Lung (tissue), 12 donors: ENCODE measurements around the gene LDLRAD4. TPM values are rescaled to one million over a fixed set of nuclear protein-coding genes. Genes with fewer than 3 reads are reported as not detected.

Experiments used
- ATAC-seq: fragments of 200-7000 bp; cut with Tn5 transposase; one replicate; pipeline ENCODE4 v1.9.1; 2020; ENCODE audit warnings: moderate number of reproducible peaks; ENCODE audit not compliant: insufficient read depth, low FRiP score
- DNase-seq, 3 donors: peaks; one replicate each; pipeline ENCODE4 v3.0.0-alpha.2; 2013 to 2017
- H3K27ac ChIP-seq, 2 donors: one replicate each; pipeline ENCODE4 v1.5.1; 2013; ENCODE audit warnings: mild to moderate bottlenecking in 2 of 2, moderate library complexity in 2 of 2, control low read depth in 1 of 2, inconsistent platforms in 1 of 2, low read depth in 1 of 2, low read length in 1 of 2
- H3K27me3 ChIP-seq, 3 donors: one replicate each; pipeline ENCODE4 v1.5.1; 2013; ENCODE audit warnings: low read length in 2 of 3; ENCODE audit not compliant: control insufficient read depth in 3 of 3, insufficient read depth in 3 of 3
- H3K36me3 ChIP-seq, 4 donors: one replicate each; pipeline ENCODE4 v1.5.1; 2013; ENCODE audit warnings: low read length in 4 of 4, mild to moderate bottlenecking in 1 of 4, moderate library complexity in 1 of 4; ENCODE audit not compliant: control insufficient read depth in 4 of 4, insufficient read depth in 4 of 4
- H3K4me1 ChIP-seq, 5 donors: one replicate each; pipeline ENCODE4 v1.5.1; 2013; ENCODE audit warnings: low read length in 5 of 5, mild to moderate bottlenecking in 2 of 5, moderate library complexity in 1 of 5; ENCODE audit not compliant: control insufficient read depth in 5 of 5, insufficient read depth in 5 of 5
- H3K4me3 ChIP-seq: one replicate; pipeline ENCODE4 v1.5.1; 2013; ENCODE audit warnings: mild to moderate bottlenecking, control low read depth, moderate library complexity
- H3K9ac ChIP-seq, 2 donors: one replicate each; pipeline ENCODE4 v1.5.1; 2013; ENCODE audit warnings: low read length in 2 of 2, control low read depth in 1 of 2; ENCODE audit not compliant: insufficient read depth in 1 of 2
- H3K9me3 ChIP-seq, 4 donors: one replicate each; pipeline ENCODE4 v1.5.1; 2013; ENCODE audit warnings: low read length in 3 of 4, mild to moderate bottlenecking in 1 of 4, moderate library complexity in 1 of 4; ENCODE audit not compliant: control insufficient read depth in 4 of 4, insufficient read depth in 3 of 4
- CTCF ChIP-seq: IDR thresholded peaks from 2 replicates; pipeline ENCODE4 v1.5.1; 2012; ENCODE audit warnings: mild to moderate bottlenecking; ENCODE audit errors: control extremely low read depth, extremely low read depth
- WGBS, 2 donors: extraction: QIAGEN DNeasy Blood & Tissue Kit; methylation state at CpG; one replicate each; pipeline ENCODE4 v1.1.7; 2013; 5-methylcytosine and 5-hydroxymethylcytosine counted together
- polyA plus RNA-seq, 2 donors: library from polyadenylated mRNA; stranded (reverse); fragments of 200-250 nt; gene quantifications; one replicate each; pipeline ENCODE4 v1.2.1, GENCODE V29; 2013
- total RNA-seq, 2 donors: library from RNA; depleted of rRNA in 1 of 2; stranded (reverse); fragments of >200 nt in 1 of 2; gene quantifications; one replicate each; pipeline ENCODE4 v1.2.1, GENCODE V29; 2014 to 2021
- donor health status: control.
- donor health status: control.
- donor health status: Bipolar disorder and iron deficiency.
- donor health status: healthy.
- donor health status: DM: yes; HTN: yes; CAD: no.

The LDLRAD4 gene
- total and polyA plus RNA-seq, 4 donors = 3.2 to 62.4 (median 19.9) TPM

- peaks cover 0 to 17% (median 3%) of the 10 kb centered on the region in 5 donors for H3K4me1 ChIP-seq
- ATAC-seq (no peak), DNase-seq (peak in 2 of 3 donors; percentile 41 to 45)
- H3K27me3 ChIP-seq = no peaks in the 10 kb centered on the region
- 54 to 69% methylated on average over 17 of the region's 17 CpGs for WGBS, 2 donors
- H3K9ac ChIP-seq = no peak overlapping the region
- H3K9me3 ChIP-seq = no peaks in the 10 kb centered on the region
- H3K4me3 ChIP-seq = no peak overlapping the region
- peaks cover 0 to 1% (median 0%) of the 10 kb centered on the region in 4 donors for H3K36me3 ChIP-seq
- no peak for TF ChIP-seq CTCF
- H3K27ac ChIP-seq = peak overlapping the region in 1 of 2 donors; percentile 32
Measured at GRCh38 chr18:13471971-13472628, 253.5 kb downstream of the LDLRAD4 start.

GRCh38 chr18:13473751-13474150, 255.2 kb downstream of the LDLRAD4 start:
- ATAC-seq (no peak), DNase-seq (no peak)
- H3K27ac ChIP-seq = no peak overlapping the region
- H3K27me3 ChIP-seq = no peaks in the 10 kb centered on the region
- H3K36me3 ChIP-seq = peaks cover 0 to 1% (median 0%) of the 10 kb centered on the region in 4 donors
- no peak for TF ChIP-seq CTCF
- H3K4me1 ChIP-seq = peaks cover 0 to 17% (median 3%) of the 10 kb centered on the region in 5 donors
- H3K9me3 ChIP-seq = no peaks in the 10 kb centered on the region
- H3K9ac ChIP-seq = no peak overlapping the region
- H3K4me3 ChIP-seq = no peak overlapping the region
- 94% methylated on average over 6 of the region's 6 CpGs for WGBS, 2 donors

- no peak for ATAC-seq
- no peaks in the 10 kb centered on the region for H3K27me3 ChIP-seq
- no peak overlapping the region for H3K4me3 ChIP-seq
- no peak for TF ChIP-seq CTCF
- H3K36me3 ChIP-seq = peaks cover 0 to 1% (median 0%) of the 10 kb centered on the region in 4 donors
- no peaks in the 10 kb centered on the region for H3K9me3 ChIP-seq
- WGBS, 2 donors = 96 to 100% methylated on average over 3 of the region's 3 CpGs
- H3K9ac ChIP-seq = no peak overlapping the region
- H3K4me1 ChIP-seq = peaks cover 0 to 17% (median 3%) of the 10 kb centered on the region in 5 donors
- no peak overlapping the region for H3K27ac ChIP-seq
- no peak for DNase-seq
Measured at GRCh38 chr18:13474336-13474735, 255.8 kb downstream of the LDLRAD4 start.
